ENCODE results near the gene OVOL3. TPM values are rescaled to one million over a fixed set of nuclear protein-coding genes. Genes with fewer than 3 reads are reported as not detected.

Gene OVOL3
- total RNA-seq, 4 donors from 2014 or later = not detected

DNA sequence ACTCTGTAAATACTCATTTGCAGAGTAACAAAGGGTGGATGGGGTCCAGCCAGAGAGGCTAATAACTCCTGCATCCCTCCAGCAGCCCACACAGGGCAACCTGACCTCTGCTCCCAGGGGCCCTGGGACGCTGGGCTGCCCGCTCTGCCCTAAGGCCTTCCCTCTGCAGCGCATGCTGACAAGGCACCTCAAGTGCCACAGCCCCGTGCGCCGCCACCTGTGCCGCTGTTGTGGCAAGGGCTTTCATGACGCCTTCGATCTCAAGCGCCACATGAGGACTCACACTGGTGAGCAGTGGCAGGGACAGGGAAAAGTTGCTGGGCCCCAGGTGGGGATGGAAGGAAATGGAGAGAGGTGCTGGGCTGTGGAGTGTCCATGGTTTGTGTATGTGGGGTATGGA, 1.7 kb downstream of the OVOL3 start:
- no peaks in the 10 kb centered on the region for H3K9me3 ChIP-seq
- no peak for DNase-seq
- 100% methylated on average over 1 of the region's 10 CpGs; no CpG with 5 or more reads in 1 of the 2 donors for WGBS, 2 donors
- H3K4me3 ChIP-seq = no peak overlapping the region
- peaks cover 22 to 37% (median 24%) of the 10 kb centered on the region in 3 donors for H3K4me1 ChIP-seq
- TF ChIP-seq, protein P1, sequence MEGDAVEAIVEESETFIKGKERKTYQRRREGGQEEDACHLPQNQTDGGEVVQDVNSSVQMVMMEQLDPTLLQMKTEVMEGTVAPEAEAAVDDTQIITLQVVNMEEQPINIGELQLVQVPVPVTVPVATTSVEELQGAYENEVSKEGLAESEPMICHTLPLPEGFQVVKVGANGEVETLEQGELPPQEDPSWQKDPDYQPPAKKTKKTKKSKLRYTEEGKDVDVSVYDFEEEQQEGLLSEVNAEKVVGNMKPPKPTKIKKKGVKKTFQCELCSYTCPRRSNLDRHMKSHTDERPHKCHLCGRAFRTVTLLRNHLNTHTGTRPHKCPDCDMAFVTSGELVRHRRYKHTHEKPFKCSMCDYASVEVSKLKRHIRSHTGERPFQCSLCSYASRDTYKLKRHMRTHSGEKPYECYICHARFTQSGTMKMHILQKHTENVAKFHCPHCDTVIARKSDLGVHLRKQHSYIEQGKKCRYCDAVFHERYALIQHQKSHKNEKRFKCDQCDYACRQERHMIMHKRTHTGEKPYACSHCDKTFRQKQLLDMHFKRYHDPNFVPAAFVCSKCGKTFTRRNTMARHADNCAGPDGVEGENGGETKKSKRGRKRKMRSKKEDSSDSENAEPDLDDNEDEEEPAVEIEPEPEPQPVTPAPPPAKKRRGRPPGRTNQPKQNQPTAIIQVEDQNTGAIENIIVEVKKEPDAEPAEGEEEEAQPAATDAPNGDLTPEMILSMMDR (IDR thresholded peaks at IDR 0.05) = no peak
- no peak for TF ChIP-seq POLR2A (IDR thresholded peaks at IDR 0.05)
- no peak overlapping the region for H3K27ac ChIP-seq
- intact Hi-C loops (cut with DNase I) = loop anchor here (10.0 kb wide), 1 partner anchor 58 kb away; the partner anchor contains the start of genes THAP8 and WDR62
- H3K27me3 ChIP-seq = no peaks in the 10 kb centered on the region
- peaks cover 0 to 52% (median 3%) of the 10 kb centered on the region in 3 donors for H3K36me3 ChIP-seq

DNA sequence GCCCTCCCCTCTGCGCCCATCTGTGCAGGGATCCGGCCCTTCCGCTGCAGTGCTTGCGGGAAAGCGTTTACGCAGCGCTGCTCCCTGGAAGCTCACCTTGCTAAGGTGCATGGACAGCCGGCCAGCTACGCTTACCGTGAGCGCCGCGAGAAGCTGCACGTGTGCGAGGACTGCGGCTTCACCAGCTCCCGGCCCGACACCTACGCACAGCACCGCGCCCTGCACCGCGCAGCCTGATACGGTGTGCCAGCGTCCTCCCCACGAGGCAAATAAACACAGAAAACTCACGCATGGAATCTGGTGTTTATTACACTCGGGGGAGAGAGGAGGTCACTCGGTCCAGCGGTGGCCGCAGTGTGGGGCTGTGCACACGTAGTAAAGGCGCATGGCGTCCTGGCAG, 2.5 kb downstream of the OVOL3 start:
- H3K4me3 ChIP-seq = peak overlapping the region in 3 of 4 donors; percentile 77 to 92 (median 89)
- DNase-seq = no peak

DNA sequence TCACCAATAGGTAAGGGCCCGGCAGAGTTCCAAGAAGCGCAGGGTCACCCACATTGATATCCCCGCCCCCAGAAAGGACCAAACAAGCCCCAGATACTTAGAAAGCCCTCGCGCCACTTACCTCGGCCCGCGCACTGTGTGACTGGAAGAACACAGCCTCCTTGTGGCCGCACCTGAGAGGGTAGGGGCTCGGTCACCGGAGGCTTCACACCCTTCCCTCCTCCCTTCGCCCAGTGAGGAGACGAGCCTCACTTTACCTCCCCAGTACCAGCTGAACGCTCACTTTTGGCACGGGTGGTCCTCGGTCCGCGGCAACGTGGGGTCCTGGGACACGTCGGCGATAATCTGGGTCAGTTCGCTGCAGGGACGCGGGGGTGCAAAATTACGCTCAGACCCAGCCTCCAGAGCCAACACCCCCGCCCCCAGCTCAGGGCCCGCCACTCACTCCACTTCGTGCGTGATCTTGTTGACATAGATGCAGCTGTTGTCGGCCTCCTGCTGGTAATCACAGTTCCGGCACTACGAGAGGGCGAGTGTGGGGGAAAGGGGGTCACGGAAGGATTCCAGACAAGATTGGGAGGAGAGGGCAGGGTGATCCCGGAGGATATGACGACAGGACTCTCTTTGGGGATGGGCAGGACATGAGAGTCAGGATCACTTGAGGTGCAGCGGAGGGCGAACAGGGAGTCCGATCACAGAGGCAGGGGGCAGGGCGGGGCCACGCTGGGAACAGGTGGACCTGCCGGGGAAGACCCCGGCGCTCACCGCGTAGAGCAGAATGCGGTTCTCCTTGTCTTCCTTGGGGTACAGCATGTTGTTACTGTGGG, 3.2 kb downstream of the OVOL3 start:
- intact Hi-C loops (cut with DNase I) = loop anchor here (10.0 kb wide), 1 partner anchor 59 kb away; the partner anchor contains the start of genes THAP8 and WDR62
- TF ChIP-seq POLR2A (IDR thresholded peaks at IDR 0.05) = no peak
- TF ChIP-seq, protein P1 (IDR thresholded peaks at IDR 0.05) = peak in 3 of 6 experiments; percentile 6 to 37 (median 16)

More for the DNA sequence above, 2.5 kb downstream of the OVOL3 start:
- no peak for TF ChIP-seq POLR2A (IDR thresholded peaks at IDR 0.05)
- TF ChIP-seq, protein P1 (IDR thresholded peaks at IDR 0.05) = no peak
- intact Hi-C loops (cut with DNase I) = loop anchor here (10.0 kb wide), 1 partner anchor 59 kb away; the partner anchor contains the start of genes THAP8 and WDR62
- H3K27ac ChIP-seq = peak overlapping the region in 2 of 4 donors; percentile 93 to 96
- H3K4me1 ChIP-seq = peaks cover 22 to 37% (median 24%) of the 10 kb centered on the region in 3 donors
- 93 to 100% methylated on average over 3 to 25 of the region's 34 CpGs for WGBS, 2 donors
- no peaks in the 10 kb centered on the region for H3K9me3 ChIP-seq
- H3K27me3 ChIP-seq = no peaks in the 10 kb centered on the region
- H3K36me3 ChIP-seq = peaks cover 4 to 59% (median 6%) of the 10 kb centered on the region in 3 donors

DNA sequence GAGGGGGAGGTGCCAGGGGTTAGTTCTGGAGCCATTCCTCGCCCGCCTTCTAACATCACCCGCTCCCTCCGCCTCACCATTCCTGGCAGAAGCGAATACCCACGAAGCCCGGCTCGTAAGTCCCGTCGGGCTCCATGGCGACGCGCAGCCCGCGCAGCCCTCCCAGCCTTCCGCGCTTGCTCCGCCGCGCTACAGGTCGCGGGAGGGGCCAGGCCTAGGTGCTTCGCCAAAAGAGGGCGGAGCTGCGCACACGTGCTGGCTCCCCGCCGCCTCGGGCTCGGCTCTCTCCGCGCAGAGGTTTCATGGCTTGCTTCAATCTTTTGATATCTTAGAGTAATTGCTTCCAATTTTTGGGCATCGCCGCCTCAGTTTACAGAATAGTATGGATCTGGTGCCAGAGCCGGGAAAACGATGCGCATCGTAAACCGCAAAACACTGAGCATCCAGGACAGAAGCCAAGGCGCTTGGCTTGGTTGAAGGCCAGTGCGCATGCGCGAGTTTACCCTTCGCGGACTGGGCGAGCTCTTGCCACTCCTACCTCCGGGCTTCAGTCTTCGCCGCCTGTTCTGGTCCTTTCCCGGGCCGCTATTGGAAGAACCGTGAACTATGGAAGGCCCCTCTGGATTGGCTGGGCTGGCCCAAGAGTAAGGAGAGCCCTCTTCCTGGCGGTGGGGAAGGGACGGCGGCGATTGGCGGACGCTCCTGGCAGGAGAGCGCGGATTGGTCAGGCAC, 3.9 kb downstream of the OVOL3 start, which contains the start of gene POLR2I:
Gene POLR2I (minus strand): TSS at position 155 of the 732 bp plus-strand sequence. CDS start 19 bp downstream, at position 136.
- intact Hi-C loops (cut with DNase I) = loop anchor here (10.0 kb wide), 1 partner anchor 60 kb away; the partner anchor contains the start of genes THAP8 and WDR62
- Histone ChIP-seq H3K36me3 (peaks cover 4 to 74% (median 9%) of the 10 kb centered on the region in 3 donors), H3K27ac (peak within 1 kb of the TSS; percentile 93 to 96 (median 94)), H3K9me3 (no peaks in the 10 kb centered on the region), H3K4me3 (peak within 1 kb of the TSS; percentile 77 to 92 (median 86)), H3K27me3 (no peaks in the 10 kb centered on the region), H3K4me1 (peaks cover 22 to 37% (median 24%) of the 10 kb centered on the region in 3 donors)
- DNase-seq = peak; percentile 94
- WGBS, 2 donors = 0 to 1% methylated on average over 17 to 36 of the region's 60 CpGs
- TF ChIP-seq, protein P1 (IDR thresholded peaks at IDR 0.05) = peak in 2 of 6 experiments; percentile 1 to 12
- TF ChIP-seq POLR2A (IDR thresholded peaks at IDR 0.05) = peak in 3 of 4 donors; percentile 58 to 82 (median 74)

More for the DNA sequence above, 3.2 kb downstream of the OVOL3 start:
- Histone ChIP-seq H3K27me3 (no peaks in the 10 kb centered on the region), H3K27ac (peak overlapping the region; percentile 93 to 96 (median 94)), H3K4me1 (peaks cover 22 to 37% (median 24%) of the 10 kb centered on the region in 3 donors), H3K4me3 (peak overlapping the region; percentile 77 to 92 (median 86)), H3K36me3 (peaks cover 4 to 66% (median 9%) of the 10 kb centered on the region in 3 donors), H3K9me3 (no peaks in the 10 kb centered on the region)
- WGBS, 2 donors = 4 to 7% methylated on average over 24 to 39 of the region's 48 CpGs
- DNase-seq = no peak

Data from esophagus squamous epithelium (tissue), 5 donors.